GM21528 (cell line): ENCODE measurements around the gene TOX2.

Experiments used
- ATAC-seq: cut with Tn5 transposase; IDR thresholded peaks from one replicate; pipeline ENCODE4 v1.9.1; 2021; ENCODE audit warnings: mild to moderate bottlenecking, moderate library complexity; ENCODE audit not compliant: unreplicated experiment, low FRiP score

TOX2 gene, protein sequence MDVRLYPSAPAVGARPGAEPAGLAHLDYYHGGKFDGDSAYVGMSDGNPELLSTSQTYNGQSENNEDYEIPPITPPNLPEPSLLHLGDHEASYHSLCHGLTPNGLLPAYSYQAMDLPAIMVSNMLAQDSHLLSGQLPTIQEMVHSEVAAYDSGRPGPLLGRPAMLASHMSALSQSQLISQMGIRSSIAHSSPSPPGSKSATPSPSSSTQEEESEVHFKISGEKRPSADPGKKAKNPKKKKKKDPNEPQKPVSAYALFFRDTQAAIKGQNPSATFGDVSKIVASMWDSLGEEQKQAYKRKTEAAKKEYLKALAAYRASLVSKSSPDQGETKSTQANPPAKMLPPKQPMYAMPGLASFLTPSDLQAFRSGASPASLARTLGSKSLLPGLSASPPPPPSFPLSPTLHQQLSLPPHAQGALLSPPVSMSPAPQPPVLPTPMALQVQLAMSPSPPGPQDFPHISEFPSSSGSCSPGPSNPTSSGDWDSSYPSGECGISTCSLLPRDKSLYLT

DNA sequence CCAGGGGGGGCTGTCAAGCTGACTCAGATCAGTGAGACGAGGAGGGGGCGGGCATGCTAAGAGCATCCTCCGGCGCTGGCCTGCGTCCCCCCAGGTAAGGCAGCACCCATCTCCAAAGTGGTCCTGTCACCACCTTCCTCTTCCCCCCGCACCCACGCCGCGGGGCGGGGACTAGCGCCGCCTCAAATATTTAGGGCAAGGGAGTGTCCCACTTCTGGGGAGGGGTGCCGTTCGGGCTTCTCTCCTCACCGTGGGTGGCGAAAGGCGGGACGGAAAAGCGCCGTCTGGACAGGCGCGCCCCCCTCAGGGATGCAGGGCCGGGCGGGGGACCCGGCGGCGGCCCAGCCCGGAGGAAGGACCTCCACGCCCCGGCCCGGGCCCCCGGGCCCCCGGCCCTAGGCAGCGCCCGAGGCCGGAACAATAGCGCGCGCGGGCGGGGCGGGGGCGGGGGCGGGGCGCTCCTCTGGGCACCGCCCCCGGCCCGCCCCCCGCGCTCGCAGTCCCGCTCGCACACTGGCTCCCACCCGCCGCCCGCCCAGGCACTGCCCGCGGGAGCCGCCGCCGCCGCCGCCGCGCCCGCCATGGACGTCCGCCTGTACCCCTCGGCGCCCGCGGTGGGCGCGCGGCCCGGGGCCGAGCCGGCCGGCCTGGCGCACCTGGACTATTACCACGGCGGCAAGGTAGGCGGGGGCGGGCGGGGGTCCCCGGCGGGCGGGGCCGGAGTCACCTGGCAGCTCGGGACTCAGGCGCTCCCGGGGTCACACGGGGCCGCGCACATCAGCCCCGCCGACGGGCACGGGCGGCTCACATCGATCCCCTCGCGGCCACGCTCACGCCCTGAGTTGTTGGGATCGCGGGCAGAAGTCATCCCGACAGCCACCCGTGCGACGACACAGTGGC, at the start of gene TOX2:
Gene TOX2 (plus strand): TSS at position 542 of the 900 bp plus-strand sequence. CDS start 40 bp downstream, at position 582.
- ATAC-seq = no peak

DNA sequence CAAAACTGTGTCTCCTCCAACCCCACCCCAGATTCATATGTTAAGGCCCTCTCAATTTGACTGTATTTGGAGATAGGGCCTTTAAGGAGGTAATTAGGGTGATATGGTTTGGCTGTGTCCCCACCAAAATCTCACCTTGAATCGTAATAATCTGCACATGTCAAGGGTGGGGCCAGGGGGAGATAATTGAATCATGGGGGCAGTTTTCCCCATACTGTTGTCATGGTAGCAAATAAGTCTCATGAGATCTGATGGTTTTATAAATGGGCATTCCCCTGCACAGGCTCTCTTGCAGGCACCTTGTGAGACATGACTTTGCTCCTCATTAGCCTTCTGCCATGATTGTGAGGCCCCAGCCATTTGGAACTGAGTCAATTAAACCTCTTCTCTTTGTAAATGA, 46.6 kb upstream of the TOX2 start:
- ATAC-seq = no peak

DNA sequence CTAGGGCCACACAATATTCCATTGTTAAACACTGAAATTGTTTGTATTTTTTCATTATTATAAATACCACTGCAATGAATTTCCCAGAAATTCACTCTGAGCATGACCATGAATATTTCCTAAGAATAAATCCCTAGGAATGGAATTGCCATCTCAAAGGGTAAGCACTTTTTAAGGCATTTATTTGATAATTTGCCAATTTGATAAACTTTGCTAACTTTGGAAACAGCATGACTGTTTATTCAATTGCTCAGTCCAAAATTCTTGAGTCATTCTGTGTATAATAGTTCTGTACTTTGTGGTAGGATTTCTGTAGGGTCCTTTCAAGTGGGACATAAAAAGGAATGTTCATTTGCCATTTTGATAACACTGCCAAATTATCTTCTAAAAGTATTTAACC, 44.2 kb upstream of the TOX2 start:
- ATAC-seq = no peak

DNA sequence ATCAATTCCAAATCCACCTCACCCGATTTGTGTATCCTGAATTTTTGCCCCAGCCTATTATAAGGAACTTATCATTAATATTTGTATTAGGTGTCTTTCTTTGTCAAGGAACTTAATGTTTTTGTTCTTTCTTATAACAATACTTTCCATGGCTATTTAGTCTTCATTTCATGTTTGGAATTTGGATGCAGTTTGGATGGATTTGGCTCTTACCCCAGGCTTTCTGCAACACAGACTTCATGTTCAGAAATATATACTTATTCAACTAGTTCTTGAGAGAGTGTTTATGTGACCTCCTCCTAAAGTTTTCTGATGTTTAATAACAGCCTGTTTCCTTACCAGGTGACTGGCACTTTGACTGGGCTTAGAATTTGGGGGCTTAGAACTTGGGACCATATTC, 35.9 kb upstream of the TOX2 start:
- no peak for ATAC-seq

DNA sequence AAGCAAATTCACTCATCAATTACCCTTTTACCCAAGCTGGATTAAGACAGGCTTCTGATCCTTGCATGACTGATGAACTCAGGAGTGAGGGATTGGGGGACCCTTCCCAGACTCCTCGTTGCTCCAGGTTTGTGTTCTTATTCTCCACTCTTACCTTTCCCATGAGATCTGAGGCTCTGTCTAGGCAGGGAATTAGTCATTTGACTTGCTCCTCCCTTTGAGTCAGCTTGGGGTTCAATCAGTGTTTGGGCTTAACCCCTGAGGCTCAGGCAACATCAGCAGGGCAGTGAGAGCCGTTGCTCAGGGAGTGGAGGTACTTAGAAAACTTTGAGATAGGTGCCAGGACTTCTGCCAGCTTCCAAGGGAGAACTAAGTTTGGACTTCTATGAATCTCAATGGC, 20.7 kb upstream of the TOX2 start:
- ATAC-seq = no peak

DNA sequence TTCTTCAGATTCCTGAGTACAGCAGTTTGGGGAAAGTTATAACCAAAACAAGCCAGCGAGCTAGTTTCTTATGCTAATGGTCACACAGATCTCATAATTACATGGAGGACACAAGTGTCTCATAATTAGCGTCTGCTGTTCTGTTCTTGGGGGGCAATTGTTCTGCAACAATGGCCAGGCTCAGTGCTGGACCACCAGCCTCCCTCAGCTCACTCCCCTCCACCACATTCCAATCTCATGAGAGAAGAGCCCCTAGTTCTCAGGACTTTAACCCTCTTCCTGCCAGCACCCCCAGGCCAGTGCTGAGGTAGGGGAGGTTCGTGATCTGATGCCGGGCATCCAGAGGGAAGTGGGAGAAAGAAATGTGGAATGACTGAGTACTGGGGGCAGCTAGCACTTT, 20.2 kb upstream of the TOX2 start:
- ATAC-seq = no peak

DNA sequence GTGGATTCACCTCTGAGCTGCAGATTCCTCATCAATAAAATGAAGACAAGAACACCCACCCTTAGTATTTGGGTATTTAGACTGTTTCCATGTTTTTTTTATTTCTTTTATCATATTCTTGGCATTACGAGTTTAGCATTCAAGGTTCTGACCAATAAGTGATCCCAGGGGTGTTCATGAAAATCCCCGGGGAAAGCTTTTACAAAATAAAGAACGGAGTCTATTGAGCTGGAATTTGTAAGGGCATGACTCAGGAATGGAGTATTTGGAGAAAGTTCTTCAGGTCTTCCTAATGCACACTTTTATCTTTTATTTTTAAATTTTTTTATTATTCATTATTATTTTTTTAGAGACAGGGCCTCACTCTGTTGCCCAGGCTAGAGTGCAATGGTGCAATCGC, 19.4 kb upstream of the TOX2 start:
- no peak for ATAC-seq

DNA sequence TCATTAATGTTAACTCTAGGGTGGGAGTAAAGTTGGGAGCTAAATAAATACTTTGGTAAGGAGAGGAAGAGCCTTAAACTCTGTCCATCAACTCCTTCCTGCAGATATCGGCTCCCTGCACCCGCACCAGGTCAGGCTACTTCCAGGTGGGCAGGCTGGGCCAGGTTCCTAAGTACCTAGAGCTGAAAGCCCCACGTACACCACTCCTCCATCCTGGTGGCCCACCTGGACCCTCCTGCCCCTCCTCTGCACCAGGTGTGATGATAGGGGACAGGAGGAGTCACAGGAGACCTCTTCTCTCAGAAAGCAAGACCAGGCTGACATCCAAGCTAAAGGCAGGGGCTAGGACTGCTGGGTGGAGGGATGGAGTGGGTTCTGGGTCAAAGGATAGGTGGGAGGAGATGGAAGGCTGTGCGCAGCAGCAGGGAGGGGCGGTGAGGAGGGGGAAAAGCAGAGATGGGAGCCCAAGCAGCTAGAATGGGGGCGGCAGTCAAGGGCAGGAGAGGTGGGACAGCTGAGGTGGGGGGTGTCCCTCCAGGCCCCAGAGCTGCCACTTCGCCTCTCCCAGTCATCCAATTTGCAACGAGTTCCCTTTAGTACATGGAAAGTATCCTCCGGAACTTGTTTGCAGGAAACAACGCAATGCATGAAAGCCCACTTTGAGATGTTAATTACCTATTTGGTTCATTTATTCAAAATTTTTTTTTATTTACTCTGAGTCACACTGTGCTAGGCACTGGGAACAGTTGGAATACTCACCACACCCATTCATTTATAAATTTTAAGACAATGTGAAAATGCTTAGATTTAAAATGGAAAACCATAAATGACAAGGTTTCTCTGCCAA, 15.2 kb upstream of the TOX2 start:
- no peak for ATAC-seq

DNA sequence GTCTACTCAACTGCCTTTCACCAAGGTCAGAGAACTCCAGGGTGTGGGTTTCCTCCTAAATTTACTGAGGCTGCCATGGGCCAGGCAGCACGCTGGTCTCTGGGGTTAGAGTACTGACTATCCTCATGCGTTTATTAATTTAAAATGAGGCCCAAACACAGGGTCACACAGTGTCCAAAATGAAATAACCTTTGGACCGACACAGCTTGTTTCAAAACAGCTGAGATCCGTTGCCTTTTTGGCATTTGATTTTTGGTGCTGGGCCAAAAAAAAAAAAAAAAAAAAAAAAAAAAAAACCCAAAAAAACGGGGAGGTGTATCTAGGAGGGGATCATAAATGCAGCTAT, 14.6 kb upstream of the TOX2 start:
- no peak for ATAC-seq

DNA sequence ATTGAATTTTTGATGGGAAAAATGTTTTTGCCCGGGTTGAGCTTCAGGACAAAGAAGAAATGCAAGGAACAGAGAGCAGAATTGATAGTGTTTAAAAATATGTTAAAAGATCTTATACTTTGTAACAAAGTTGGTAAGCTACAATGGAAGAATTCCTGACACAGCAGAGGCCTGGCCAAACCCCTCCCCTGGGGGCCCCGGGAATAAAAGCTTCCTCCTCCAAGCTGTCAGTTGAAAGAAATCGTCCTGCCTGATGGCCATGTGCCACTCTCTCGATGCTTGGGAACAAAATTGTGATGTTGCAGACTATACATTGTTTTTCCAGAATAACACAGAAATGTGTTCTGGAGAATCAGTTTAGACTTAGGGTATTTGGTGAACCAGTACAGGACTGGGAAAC, 14.2 kb upstream of the TOX2 start:
- no peak for ATAC-seq

DNA sequence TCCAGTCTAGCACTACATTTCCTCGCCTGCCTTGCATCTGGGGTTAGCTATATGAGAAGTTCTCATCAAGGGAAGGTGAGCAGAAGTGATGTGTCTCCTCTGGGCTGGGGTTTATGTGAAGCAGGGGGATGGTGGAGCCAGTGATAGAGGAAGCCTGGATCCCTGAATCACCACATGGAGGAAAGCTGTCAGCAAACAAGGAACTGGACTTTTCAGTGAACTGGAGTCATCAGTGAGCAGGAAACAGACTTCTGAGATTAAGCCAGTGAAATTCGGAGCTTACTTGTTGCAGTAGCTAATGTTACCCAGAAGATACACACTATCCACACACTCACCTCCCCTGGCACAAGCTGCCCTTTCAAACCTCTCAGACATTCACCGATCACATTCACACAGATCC, 13.4 kb upstream of the TOX2 start:
- no peak for ATAC-seq

DNA sequence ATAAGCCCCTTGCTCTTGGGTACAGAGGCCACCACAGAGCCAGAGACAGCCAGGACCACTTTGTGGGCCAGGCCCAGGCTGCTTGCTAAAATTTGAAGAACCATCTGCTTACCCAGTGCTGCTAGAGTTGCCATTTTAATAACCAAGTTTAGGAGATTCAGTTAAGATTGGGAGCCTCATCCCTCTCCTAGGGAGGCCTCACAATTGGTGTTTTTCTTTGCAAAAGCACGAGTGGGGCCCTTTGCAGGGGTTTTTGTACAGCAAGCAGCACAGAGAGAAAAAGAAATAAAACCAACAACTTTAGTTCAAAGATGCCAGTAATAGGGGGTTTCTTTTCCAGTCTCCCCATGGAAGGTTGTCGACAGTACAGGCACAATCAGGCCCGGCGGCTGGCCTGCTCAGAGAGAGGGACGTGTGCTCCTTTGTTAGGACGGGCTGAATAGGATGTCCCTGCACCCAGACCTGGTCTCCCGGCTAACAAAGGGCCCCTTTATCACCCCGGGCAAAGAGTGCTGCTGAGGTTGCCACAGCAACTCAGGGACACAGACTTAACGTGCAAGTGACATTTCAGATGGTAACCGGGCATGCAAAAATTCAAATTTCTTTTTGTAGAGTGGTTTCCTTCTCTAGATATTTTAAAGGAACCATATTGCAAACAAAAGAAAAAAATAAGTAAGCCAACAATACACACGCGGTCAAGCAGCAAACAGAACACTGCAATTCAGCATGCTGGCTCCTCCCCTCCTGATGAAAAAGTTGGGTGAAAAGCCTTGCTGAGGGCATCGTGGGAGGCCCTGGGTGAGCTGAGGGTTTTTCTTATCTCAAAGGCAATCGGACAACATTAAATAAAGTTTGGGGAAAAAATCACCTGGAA, 10.5 kb upstream of the TOX2 start:
- ATAC-seq = no peak

DNA sequence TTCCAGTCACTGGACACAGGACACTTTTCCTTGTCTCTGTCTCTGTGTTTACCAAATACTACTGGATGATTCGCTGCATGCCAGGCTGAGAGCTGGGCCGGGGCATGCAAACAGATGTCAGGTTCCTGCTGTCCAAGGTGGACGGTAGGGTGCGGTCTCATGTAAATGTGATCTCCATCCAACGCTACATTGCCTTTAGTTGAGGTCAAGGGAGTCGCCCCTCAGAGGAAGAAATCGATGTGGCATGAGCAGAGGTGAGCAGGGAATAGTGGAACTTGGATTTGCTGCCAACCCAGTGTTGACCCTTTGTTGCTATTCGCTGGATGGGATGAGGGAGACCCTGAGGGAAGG, 9.8 kb upstream of the TOX2 start:
- no peak for ATAC-seq

DNA sequence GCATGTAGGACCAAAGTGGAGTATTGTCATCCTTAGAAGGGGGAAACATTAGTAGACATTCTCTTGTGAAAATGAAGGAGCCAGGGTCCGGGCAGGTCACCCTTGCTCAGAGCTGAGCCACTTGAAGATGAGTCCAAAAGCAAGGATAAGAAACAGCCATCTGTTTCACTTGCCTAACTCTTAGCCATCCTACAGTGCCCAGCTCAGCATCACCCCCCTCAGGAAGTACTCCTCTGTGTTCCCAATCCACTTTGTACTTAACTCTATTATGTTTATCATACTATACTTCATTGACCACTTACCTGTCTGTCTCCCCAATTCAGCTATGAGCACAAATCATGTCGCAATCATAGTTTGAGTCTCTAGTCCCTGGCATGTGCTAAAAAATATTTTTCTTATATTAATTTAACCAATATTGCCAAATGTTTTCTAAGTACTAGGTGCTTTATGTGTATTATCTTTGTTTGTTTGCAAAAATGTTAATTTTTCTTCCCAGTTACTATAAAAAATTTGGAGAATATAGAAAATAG, 8.1 kb upstream of the TOX2 start:
- ATAC-seq = no peak

DNA sequence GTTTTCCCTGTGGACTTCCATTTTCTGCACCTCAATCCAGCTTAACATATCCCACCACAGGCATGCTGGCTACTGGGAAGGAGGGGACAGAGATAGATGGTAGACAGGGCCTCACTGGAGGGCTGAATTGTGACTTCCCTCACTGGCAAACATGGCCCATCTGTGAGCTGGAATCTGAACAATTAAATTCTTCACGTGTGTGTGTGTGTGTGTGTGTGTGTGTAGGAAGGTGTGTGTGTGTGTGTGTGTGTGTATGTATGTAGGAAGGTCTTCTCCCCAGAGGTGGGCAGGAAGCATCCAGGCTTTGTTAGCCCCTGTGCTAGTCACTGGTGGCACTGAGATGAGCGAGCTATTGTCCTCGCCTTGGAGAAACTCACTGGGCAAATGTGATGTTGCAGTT, 5.4 kb upstream of the TOX2 start:
- no peak for ATAC-seq

DNA sequence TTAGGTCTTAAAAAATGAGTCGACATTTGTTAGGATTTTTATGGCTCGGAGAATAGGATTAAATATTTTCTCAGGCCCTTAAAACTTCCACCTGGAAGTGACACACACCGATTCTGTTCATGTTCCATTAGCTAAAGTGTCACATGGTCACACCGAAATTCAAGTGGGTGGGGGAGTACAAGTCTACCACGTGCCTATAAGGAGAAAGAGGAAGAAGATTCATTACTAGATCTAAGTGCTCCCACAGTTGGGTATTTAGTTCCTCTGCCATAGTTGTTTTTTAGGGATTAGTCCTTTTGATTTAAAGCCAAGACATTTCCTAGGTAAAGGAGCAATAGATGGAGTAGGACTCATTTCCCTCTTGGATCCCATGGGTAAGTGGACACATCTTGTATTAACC, 4.9 kb upstream of the TOX2 start:
- ATAC-seq = no peak

DNA sequence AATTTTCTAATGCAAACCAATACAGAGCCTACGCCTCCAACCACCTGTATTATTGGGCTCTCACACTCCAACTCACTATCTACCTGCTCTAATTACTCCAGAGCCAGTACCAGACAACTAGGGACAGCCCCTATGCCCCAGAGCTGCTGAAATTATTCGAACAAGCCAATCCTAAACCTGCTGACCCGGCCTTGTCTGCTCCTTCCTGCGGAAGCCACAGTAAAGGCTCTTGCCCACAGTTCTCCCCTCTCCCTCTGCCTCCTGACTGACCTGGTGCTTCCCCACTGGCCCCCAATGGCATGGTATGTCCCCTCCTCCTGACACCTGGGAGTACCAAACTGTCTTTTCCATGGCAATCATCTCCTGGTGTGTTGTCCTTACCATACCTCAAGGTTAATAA, 4.1 kb upstream of the TOX2 start:
- ATAC-seq = no peak

DNA sequence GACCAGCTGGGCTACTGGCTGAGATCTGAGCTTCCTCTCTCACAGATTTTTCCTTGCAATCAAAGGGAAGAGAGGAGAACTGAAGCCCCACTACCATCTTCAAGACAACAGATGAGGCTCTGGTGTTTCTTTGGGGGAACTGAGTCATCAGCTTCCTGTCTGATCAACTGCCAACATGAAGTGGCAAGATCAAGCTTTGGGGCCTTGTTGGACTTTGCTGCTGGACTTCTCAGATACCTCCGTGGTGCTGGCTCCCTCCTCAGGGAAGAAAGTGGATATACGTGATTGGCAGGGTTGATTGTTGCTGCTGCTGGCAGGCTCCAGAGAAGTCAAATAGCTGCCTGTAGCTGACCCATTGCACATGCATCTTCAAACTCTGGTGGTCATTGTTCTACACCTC, 3.6 kb upstream of the TOX2 start:
- ATAC-seq = no peak

DNA sequence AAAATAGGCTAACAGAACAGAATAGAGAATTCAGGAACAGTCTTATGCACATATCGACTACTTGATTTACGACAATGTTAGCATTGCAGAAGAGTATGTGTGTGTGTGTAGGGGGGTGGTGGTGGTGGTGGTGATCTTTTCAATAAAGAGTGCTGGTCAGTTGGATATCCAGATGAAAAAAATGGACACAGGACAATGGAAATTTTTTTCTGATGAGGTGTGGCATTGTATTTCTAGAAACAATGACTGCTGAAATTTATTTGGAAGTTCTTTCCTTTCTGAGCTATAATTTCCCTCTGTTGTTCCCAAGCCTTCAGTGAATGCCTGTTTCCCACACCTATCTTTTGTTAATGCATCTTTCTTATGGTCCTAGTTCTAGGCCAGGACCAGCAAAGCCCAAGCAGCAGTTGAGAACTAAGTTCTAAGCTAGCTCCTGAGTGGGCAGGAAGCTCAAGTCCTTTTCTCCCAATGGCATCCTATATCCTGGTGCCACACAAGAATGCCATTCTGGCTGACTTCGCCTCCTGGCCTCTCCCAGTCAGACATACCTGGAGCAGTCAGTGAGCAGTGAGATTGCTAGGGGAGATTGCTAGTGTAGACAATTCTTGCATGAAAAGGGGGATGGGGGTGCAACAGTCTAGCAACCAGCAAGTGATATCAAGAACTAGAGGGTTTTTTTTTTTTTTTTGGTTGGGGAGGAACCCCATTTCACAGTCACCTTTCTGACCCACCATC, 1.2 kb upstream of the TOX2 start:
- no peak for ATAC-seq
